GM18499 (cell line): ENCODE measurements around the gene PPP2R3B.
"Not testable (repeated sequence)": the region's sequence is repeated elsewhere in the genome, so short reads cannot be mapped to it uniquely, and the experiment has no call there.

Source experiments
- ATAC-seq: cut with Tn5 transposase; IDR thresholded peaks from one replicate; pipeline ENCODE4 v1.9.1; 2021; ENCODE audit warnings: moderate number of reproducible peaks; ENCODE audit not compliant: insufficient read depth, unreplicated experiment

Gene PPP2R3B

DNA sequence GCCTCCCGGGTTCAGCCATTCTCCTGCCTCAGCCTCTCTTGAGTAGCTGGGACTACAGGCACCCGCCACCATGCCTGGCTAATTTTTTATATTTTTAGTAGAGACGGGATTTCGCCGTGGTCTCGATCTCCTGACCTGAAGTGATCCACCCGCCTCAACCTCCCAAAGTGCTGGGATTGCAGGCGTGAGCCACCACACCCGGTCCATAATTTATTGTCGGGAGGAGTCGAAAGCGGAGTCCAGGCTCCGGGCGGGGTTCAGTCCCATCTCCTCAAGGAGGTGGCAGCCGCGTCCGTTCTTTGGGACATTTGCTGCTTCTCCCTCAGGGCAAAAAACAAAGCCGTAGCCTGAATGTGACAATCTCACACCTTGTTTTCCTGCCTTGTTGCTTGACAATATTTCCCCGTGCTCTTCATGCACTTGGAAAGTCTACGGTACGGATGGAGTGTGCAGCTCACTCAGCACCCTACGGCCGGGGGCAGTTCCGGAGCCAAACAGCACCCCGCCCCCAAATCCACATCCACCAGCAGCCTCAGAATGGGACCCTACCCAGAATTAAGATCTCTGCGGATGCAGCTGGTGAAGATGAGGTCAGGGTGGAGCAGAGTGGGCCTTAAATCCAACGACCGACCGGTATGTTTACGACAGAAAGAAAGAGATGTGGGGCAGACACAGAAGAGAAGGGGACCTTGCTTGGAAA is 77.7 kb downstream of the PPP2R3B start:
- ATAC-seq: no peak

DNA sequence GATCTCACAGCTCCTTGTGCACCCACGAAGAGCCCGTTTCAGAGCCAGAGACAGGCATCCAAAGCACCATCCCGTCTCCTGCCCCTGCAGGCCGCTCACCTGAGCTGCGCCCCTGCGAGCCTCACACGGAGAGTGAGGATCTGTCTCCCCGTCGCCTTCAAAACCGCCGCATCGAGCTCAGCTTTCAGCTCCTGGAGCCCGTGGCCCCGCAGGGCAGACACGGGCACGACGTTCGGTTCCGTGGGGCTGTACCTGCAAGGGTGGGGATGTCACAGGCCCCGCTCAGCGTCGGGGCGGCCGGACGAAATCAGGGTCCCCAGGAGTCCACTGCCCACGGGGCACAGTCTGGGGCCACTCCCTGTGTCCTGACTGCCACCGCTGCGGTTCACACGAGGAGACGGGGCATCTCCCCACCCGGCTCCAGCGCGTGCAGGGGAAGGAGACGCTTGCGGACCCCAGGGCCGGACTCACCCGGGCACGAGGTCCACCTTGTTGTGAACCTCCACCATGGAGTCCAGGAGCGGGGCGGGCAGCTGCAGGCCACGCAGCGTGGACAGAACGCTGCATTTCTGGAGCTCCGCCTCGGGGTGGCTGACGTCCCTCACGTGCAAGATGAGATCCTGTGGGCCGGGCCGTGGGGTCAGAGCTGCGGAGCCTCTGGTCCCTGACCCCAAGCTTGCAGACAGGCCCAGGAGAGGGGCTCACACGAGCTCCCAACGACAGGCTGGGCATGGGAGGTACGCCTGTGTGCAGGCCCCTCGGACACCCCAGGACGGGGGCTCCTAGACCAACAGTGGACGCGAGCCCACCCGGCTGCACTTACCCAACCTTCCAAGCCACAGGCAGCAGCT is 79.2 kb downstream of the PPP2R3B start:
- ATAC-seq: no peak

DNA sequence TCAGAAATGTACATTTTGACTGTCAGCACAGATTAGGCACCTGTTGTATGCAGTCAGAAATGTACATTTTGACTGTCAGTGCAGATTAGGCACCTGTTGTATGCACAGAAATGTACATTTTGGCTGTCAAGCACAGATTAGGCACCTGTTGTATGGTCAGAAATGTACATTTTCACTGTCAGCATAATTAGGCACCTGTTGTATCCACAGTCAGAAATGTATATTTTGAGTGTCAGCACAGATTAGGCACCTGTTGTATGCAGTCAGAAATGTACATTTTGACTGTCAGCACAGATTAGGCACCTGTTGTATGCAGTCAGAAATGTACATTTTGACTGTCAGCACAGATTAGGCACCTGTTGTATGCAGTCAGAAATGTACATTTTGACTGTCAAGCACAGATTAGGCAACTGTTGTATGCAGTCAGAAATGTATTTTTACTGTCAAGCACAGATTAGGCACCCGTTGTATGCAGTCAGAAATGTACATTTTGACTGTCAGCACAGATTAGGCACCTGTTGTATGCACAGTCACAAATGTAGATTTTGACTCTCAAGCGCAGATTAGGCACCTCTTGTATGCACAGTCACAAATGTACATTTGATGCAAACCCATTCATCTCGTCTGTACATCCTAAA is 80.0 kb downstream of the PPP2R3B start:
- ATAC-seq: not testable (repeated sequence)

DNA sequence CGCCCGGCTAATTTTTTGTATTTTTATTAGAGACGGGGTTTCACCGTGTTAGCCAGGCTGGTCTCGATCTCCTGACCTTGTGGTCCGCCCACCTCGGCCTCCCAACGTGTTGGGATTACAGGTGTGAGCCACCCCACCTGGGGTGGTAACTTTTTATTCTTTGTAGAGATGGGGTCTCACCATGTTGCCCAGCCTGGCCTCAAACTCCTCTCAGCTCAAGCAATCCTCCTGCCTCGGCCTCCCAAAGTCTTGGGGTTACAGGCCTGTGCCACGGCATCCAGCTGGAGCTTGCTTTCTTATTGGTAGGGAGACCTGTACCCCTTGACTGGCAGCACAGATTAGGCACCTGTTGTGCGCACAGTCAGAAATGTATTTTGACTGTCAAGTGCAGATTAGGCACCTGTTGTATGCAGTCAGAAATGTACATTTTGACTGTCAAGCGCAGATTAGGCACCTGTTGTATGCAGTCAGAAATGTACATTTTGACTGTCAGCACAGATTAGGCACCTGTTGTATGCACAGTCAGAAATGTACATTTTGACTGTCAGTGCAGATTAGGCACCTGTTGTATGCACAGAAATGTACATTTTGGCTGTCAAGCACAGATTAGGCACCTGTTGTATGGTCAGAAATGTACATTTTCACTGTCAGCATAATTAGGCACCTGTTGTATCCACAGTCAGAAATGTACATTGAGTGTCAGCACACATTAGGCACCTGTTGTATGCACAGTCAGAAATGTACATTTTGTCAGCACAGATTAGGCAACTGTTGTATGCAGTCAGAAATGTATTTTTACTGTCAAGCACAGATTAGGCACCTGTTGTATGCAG is 80.7 kb downstream of the PPP2R3B start:
- ATAC-seq: not testable (repeated sequence)

DNA sequence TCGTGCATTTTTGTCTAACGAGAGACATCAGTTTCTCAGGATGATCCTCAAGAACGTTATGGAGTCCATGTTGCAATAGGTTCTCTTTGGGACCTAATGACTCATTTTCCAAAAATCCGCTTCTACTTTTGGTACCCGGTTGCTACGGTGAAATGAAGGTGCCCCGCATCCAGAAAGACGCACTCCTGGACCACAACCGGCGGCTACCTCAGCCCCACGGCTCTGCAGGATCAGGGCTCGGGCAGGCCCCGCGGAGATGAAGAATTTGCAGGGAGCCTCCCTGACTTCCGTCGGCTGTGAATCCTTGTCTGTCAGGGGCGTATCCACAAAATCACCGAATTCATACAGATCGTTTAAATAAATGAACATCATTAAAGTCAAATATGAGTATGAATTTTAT is 83.7 kb downstream of the PPP2R3B start:
- no peak for ATAC-seq

DNA sequence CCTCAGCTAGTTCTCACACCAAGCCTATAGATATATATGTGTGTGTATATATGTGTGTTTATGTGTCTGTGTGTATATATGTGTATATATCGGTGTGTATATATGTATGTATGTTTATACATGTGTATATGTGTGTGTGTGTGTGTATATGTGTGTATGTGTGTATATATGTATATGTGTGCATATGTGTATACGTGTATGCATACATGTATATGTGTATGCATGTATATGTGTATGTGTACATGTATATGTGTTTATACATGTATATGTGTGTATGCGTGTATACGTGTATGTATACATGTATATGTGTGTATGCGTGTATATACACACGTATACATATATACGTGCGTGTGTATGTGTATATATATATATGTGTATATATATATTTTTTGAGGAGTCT is 86.4 kb downstream of the PPP2R3B start:
- ATAC-seq: no peak

DNA sequence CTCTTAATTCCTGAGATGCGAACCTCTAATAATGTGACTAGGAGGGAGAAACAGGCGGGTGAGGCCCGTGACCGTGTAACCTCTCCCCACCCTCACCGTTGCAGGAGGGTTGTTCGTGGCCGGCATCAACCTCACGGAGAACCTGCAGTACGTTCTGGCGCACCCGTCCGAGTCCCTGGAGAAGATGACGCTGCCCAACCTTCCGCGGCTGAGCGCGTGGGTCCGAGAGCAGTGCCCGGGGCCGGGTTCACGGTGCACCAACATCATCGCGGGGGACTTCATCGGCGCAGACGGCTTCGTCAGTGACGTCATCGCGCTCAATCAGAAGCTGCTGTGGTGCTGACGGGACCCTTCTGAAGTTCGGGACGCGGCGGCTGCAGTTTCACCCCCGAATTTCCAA is 87.7 kb downstream of the PPP2R3B start:
- ATAC-seq: no peak

DNA sequence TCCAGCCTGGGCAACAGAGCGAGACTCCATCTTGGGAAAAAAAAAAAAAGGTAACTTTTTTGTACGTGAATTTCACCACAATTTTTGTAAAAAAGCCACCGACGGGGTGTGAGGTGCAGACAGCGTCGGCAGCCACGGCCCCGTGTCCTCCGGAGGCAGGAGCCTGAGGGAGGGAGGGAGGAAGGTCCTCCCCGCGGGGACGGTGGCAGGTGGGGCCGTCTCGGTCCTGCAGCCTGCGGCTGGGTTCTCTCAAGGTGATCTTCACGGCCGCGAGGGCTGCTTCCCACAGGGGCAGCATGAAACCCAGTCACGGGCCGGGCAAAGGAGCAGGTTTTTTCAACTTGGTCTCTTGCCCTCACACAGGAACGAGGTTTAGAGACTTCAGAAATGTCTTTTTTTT is 91.6 kb downstream of the PPP2R3B start:
- no peak for ATAC-seq

DNA sequence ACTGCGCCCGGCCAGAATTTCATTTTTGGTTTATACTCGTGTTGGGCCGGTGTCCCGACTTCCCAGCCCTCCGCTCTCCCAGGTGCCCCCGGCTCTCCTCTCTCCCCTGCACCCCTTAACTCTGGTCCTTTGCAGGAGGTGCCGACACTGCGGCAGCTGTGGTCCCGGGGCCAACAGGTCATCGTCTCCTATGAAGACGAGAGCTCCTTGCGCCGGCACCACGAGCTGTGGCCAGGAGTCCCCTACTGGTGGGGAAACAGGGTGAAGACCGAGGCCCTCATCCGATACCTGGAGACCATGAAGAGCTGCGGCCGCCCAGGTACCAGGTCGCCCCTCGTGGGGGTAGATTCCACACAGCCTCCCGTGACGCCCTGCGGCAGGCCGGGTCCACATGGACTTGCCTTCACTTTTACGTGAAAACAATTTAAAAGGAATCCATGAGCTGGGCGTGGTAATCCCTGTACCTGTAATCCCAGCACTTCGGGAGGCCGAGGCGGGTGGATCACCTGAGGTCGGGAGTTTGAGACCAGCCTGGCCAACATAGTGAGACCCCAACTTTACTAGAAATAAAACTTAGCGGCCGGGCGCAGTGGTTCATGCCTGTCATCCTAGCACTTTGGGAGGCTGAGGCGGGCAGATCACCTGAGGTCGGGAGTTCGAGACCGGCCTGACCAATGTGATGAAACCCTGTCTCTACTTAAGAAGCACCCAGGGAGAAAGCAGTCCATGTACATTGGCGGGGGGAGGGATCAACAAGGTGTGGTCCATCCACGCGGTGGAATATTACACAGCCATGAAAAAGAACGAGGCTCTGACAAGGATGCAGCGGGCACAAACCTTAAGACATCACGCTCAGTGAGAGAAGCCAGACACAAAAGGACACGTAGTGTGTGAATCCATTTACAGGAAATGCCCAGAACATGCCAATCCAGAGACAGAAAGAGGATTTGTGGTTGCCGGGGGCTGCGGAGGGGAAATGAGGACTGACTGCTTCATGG is 93.5 kb downstream of the PPP2R3B start:
- ATAC-seq: no peak

DNA sequence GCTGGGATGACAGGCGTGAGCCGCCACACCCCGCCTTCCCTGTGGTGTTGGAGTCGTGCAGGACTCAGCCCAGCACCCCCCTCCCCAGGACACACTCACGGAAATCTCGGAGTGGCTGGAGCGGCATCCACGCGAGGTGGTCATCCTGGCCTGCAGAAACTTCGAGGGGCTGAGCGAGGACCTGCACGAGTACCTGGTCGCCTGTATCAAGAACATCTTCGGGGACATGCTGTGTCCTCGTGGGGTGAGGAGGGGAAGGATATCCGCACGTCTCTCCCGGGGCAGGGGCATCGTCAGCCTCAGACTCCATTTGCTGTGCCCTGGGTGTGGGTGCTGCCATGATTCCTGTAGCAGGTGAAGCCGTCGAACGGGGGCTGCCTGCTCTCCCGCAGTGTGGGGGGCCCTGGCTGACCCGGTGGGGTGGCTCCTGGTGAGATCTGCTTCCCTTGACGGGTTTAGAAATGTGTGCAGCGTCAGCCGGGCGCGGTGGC is 95.3 kb downstream of the PPP2R3B start:
- ATAC-seq: no peak

DNA sequence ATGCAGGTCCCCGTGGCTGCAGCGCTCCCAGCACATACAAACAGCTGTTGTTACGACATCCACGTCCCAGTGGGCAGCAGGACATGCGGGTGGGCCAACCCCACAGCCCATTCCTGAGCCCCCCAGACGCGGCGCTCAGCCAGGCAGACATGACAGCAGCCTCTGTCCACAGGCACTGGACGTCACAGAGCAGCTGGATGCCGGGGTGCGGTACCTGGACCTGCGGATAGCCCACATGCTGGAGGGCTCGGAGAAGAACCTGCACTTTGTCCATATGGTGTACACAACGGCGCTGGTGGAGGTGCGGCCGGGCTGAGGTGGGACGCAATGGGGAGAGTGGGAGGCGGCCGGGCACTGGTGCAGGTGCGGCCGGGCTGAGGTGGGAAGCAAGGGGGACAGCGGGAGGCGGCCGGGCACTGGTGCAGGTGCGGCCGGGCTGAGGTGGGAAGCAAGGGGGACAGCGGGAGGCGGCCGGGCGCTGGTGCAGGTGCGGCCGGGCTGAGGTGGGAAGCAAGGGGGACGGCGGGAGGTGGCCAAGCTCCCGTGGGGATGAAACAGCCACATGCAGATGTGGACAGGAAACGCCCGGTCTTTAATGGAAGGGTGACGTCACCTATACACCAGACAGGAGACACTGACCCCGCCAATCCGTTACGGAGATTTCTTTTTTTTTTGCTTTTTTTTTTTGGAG is 96.1 kb downstream of the PPP2R3B start:
- no peak for ATAC-seq

DNA sequence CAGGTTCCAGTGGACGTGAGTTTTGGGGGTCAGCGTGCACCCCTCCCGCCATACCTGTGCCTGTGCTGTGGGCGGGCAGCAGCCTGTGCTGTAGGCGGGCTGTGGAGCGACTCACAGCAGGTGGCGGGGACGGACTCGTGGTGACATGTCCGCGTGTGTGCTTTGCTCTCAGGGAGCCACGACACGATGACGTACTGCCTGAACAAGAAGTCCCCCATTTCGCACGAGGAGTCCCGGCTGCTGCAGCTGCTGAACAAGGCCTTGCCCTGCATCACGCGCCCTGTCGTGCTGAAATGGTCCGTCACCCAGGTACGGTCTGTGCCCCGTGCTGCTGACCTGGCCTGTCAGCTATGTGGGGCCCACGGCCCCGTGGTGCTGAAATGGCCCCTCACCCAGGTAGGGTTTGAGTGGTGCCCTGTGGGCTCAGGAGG is 98.1 kb downstream of the PPP2R3B start:
- no peak for ATAC-seq

DNA sequence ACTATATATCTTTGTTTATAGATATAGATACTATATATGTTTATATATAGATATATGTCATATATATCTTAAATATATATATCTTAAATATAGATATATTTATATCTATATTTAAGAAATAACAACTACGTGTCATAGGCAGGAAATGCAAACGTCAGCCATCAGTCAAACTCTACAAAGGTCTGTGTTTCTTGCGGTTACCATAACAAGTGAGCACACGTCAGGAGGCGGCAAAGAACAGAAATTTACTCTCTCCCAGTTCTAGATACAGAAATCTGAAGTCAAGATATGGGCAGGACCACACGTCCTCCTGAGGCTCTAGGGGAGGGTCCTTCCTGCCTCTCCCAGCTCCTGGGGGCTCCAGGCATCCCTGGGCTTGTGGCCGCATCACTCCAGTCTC is 99.0 kb downstream of the PPP2R3B start:
- ATAC-seq: no peak

DNA sequence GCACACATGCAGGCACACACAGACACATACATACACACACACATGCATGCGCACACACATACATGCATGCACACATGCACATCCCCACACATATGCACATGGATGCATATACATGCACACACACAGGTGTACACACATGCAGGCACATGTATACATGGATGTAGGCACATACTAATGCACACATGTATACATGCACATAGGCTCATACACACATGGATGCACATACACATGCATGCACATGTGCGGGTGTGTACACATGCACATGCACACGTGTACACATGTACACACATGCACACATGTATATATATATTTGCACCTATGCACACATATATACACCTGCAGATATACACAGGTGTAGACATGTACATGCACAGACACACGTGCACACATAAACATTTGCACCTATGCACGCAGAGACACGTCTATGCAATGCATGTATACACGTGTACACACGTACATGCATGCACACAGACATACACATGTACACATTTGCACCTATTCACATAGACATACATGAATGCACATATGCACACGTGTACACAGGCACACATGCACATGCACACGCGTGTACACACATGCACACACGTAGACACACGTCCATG is 101.5 kb downstream of the PPP2R3B start:
- ATAC-seq: no peak
